ENCODE data around the gene ATXN2.

ATXN2 gene

GRCh38 chr12:111450676-111451075 is 148.4 kb downstream of the ATXN2 start:
- no peak for DNase-seq (ENCODE audit: low spot score)

GRCh38 chr12:111448846-111449790 is 150.0 kb downstream of the ATXN2 start:
- no peak for DNase-seq (ENCODE audit: low spot score)

DNA sequence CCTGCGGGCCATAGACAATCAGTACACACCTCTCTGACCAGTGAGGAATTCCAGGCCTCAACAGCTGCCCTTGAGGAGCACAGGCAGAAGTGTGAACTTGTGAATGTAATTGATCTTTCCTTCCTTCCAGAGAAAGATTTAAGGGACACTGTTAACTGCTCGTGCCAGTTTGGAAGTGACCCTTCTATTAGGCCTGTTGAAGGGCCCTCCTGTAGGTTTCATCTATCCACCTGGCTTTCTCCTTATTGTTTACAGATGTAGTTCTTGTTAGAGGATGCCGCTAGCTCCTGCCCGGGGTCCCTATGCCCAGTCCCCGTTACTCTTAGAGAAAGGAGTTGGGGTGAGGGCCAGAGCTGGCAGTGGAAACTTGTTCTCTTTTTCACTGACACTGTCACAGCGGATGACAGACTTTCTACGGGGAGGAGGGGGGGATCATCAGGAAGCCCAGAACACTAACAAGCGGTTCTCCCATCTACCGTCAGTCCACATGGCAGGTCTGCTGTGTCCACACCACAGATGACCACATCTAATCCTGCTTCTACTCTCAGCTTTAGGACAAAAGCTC is 150.8 kb downstream of the ATXN2 start:
- DNase-seq (ENCODE audit: low spot score): no peak

- no peak for DNase-seq (ENCODE audit: low spot score)
Measured at GRCh38 chr12:111447571-111448265, 151.4 kb downstream of the ATXN2 start.

DNA sequence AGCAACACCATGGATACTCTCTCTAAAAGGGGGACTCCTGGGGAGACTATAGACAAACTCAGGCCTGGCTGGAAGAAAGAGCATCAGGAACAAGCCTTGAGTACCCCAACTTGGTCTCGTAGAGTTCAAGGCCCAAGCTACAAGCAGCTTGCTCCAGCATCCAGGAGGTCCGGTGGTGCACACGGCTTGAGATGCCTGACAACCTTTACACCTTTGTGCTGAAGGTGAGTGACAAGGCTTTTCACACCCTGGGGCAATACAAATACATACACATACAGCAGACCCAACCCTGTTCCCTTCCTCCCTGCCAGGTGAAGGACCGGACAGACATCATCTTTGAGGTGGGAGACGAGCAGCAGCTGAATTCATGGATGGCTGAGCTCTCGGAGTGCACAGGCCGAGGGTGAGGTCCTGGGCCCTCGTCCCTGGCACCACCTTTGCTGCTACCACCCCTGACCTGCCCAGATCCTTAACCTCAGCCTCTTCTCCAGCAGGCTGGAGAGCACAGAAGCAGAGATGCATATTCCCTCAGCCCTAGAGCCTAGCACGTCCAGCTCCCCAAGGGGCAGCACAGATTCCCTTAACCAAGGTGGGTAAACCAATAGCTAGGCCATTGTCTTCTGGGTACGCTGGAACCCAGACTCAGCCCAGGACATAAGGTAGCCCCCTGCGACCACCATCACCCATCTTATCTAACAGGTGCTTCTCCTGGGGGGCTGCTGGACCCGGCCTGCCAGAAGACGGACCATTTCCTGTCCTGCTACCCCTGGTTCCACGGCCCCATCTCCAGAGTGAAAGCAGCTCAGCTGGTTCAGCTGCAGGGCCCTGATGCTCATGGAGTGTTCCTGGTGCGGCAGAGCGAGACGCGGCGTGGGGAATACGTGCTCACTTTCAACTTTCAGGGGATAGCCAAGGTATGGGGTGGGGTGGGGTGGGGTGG is 152.2 kb downstream of the ATXN2 start:
- no peak for DNase-seq (ENCODE audit: low spot score)

- DNase-seq (ENCODE audit: low spot score): no peak
Measured at GRCh38 chr12:111445726-111446581, 153.2 kb downstream of the ATXN2 start.

GRCh38 chr12:111444925-111445725 is 154.0 kb downstream of the ATXN2 start:
- DNase-seq (ENCODE audit: low spot score): no peak

DNA sequence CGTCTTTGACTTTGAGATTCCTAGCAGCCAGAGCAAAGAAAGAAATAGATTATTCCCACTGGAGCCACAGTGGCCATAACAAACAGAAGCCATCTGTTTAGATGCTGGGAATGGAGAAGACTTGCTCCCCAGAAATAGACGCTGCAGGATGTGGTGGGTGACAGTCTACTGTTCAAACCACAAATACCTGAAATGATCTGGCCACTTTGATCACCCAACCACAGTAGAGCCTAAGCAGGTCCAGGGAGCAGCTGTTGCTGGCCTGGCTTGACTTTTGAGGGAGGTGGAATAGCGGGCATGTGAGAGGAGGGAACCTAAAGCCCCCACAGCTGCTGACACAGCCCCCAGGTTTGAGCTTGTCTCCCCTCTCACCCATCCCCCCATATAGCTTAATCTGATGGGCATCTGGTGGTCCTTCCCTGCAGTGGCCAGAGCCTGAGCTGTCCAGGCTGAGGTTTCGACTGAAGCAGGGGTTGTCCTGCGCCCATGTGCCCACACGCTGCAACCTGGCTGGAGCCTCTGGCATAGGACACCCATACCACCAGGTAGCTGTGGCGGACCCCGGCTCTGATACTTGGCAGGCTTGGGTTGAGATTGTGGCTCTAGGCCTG is 154.7 kb downstream of the ATXN2 start:
- no peak for DNase-seq (ENCODE audit: low spot score)

DNA sequence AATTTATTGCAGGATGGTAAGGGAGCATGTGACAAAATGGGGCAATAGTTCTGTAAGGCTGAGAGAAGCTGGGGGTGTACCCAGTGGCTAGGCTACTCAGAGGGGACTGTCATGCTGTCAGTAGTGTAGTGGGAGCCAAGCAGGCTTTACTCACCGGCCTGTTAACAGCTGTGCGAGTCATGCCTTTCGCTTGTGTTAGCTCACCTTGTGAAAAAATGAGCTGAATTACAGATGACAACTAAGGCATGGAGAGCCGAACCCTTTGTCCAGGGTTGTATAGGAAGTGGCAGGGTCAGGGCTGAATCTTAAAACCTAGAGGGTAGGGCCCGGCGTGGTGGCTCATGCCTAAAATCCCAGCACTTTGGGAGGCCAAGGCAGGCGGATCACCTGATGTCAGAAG is 155.5 kb downstream of the ATXN2 start:
- DNase-seq (ENCODE audit: low spot score): no peak

- DNase-seq (ENCODE audit: low spot score): no peak
Measured at GRCh38 chr12:111443086-111443485, 156.0 kb downstream of the ATXN2 start.

GRCh38 chr12:111442301-111443045 is 156.6 kb downstream of the ATXN2 start:
- no peak for DNase-seq (ENCODE audit: low spot score)

DNA sequence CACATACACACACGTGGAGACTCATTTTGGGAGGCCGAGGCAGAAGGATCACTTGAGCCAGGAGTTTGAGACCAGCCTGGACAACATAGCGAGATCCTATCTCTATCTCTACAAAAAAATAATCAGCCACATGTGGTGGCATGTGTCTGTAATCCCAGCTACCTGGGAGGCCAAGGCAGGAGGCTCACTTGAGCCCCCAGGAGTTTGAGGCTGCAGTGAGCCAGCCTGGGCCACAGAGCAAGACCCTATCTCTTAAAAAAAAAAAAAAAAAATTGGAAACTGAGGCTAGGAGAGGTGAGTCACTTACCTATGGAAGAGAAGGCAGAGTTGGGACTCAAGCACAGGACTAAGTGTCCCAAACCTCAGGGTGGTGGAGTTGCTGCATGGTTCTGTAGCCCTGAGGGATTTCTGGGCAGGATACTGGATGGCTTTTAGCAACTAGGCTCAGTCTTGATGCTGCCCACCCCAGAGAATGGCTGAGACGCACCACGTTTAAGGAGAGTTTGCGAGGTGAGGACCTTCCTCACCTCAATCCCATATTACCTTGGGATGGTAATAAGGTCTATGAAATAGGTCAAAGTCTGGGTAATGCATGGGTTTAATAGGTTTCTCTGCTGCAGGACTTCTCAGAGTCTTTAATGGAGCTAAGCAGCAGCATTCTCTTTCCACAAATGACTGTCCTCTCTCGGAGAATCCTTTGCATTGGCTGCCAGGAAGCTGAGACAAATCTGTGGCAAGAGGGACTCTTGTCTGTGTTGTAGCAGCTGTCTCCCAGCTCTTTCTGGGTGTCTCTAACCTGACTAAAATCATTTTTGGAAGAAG is 157.8 kb downstream of the ATXN2 start:
- no peak for DNase-seq (ENCODE audit: low spot score)

- no peak for DNase-seq (ENCODE audit: low spot score)
Measured at GRCh38 chr12:111440631-111441030, 158.5 kb downstream of the ATXN2 start.

- DNase-seq (ENCODE audit: low spot score): no peak
Measured at GRCh38 chr12:111440152-111440551, 159.0 kb downstream of the ATXN2 start.

DNA sequence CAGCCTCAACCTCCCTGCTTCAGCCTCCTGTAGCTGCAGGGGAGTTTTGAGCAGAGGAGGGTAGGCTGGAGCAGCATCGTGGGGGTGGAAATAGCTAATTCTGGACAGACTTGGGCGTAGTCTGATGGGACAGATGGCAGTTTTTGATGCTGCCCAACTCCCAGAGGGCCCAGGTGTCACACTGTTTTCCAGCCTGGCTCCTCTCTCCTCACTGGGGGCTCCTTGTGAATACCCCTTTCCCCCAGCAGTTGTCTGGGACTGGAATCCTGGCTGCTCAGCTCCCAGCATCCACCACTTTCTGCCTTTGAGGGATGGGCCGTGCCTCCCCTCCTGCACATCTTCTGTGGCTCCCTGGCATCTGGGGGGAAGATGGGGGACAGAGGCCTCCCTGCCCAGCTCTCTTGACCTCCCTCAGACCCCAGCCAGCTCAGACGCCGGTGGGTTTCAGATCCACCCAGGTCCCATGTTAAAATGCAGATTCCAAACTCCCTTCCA is 159.4 kb downstream of the ATXN2 start:
- DNase-seq (ENCODE audit: low spot score): no peak

- peak; percentile 93 for DNase-seq (ENCODE audit: low spot score)
Measured at GRCh38 chr12:111438481-111438880, 160.6 kb downstream of the ATXN2 start.

GRCh38 chr12:111437816-111438454 is 161.2 kb downstream of the ATXN2 start:
- peak; percentile 93 for DNase-seq (ENCODE audit: low spot score)

All from hematopoietic multipotent progenitor cell treated with erythropoietin and hydrocortisone succinate and interleukin-3 and kit ligand, for 17 days (in vitro differentiated cells).